ENCODE measurements around the gene MINDY2. TPM values are rescaled to one million over a fixed set of nuclear protein-coding genes. Genes with fewer than 3 reads are reported as not detected.

The MINDY2 gene
- total RNA-seq, 1 donor from 2014 or later: 19.4 TPM

DNA sequence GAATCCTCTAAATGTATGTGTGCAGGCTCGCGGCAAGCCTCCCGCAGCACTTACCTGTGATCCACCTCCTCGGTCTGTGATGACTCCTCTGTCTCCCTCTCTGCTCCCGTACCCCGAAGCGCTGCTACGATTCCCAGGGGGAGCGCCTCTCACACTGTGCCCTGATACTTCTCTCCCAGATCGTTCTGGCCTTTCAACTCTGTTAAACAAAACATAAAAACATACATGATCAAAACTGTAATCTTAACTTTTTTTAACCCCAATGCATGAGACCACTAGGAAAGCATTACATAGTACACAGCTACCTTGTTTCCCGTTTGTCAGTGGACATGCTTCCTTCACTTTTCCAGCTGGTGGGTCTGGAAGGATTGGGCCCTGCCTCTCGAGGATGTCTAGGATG is 115.8 kb downstream of the MINDY2 start:
- H3K4me1 Mint-ChIP-seq (ENCODE audit: low read depth): no peaks in the 10 kb centered on the region
- no peaks in the 10 kb centered on the region for H3K9me3 Mint-ChIP-seq (ENCODE audit: low read depth)
- TF ChIP-seq, protein P1, sequence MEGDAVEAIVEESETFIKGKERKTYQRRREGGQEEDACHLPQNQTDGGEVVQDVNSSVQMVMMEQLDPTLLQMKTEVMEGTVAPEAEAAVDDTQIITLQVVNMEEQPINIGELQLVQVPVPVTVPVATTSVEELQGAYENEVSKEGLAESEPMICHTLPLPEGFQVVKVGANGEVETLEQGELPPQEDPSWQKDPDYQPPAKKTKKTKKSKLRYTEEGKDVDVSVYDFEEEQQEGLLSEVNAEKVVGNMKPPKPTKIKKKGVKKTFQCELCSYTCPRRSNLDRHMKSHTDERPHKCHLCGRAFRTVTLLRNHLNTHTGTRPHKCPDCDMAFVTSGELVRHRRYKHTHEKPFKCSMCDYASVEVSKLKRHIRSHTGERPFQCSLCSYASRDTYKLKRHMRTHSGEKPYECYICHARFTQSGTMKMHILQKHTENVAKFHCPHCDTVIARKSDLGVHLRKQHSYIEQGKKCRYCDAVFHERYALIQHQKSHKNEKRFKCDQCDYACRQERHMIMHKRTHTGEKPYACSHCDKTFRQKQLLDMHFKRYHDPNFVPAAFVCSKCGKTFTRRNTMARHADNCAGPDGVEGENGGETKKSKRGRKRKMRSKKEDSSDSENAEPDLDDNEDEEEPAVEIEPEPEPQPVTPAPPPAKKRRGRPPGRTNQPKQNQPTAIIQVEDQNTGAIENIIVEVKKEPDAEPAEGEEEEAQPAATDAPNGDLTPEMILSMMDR (IDR thresholded peaks at IDR 0.05): no peak
- H3K36me3 Mint-ChIP-seq (ENCODE audit: low read depth): peaks cover 58% of the 10 kb centered on the region
- H3K27me3 Mint-ChIP-seq (ENCODE audit: low read depth): no peaks in the 10 kb centered on the region
- no peak overlapping the region for H3K27ac Mint-ChIP-seq (ENCODE audit: unreplicated experiment)
- H3K4me3 Mint-ChIP-seq (ENCODE audit: unreplicated experiment): no peak overlapping the region
- no peak for DNase-seq (ENCODE audit: low spot score)

DNA sequence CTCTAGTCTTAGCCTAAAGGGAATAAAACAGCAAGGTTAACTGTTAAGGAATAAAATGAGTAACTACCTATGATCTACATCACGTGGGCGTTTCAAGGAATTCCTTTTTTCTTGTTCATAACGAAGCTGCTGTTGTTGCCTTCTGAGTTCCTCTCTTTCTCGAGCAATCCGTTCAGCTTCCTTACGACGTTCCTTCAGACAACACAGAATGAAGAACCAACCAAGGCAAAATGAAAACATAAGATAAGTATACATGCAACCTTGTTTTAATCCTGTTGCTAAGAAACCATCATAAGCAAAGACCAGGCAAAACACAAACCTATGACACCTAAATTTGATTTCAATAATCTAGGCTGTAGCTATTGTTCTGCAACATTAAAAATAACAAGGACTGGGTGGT is 118.3 kb downstream of the MINDY2 start:
- Mint-ChIP-seq H3K9me3 (ENCODE audit: low read depth) (no peaks in the 10 kb centered on the region), H3K27ac (ENCODE audit: unreplicated experiment) (peak overlapping the region; percentile 57), H3K36me3 (ENCODE audit: low read depth) (peaks cover 63% of the 10 kb centered on the region), H3K27me3 (ENCODE audit: low read depth) (no peaks in the 10 kb centered on the region), H3K4me1 (ENCODE audit: low read depth) (no peaks in the 10 kb centered on the region), H3K4me3 (ENCODE audit: unreplicated experiment) (no peak overlapping the region)
- no peak for DNase-seq (ENCODE audit: low spot score)
- TF ChIP-seq, protein P1 (IDR thresholded peaks at IDR 0.05): no peak

DNA sequence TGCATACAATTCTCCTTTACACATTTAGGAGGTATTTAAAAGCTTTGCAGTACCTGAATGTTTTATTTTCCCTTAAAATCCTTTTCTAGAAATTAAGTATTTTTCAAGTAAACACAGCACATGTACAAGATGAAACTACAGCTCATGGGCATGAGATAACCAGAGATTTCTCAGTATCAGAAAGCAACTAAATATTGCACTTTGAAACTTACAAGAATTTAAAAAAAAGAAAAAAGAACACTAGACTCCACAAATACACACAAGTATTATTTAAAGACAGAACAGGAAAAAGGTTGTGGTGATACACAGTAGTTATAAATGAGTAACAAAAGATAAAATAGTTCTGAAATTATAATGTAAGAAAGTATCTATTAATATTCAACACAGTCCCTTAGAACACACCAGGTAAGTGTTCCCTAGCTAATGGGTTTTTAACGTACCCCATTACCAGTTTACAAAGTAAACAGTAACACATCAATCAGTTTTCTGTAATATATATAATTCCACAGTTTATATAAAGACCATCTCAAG is 127.1 kb downstream of the MINDY2 start:
- no peak overlapping the region for H3K4me3 Mint-ChIP-seq (ENCODE audit: unreplicated experiment)
- TF ChIP-seq, protein P1 (IDR thresholded peaks at IDR 0.05): no peak
- H3K4me1 Mint-ChIP-seq (ENCODE audit: low read depth): peaks cover 4% of the 10 kb centered on the region
- H3K27me3 Mint-ChIP-seq (ENCODE audit: low read depth): no peaks in the 10 kb centered on the region
- no peaks in the 10 kb centered on the region for H3K9me3 Mint-ChIP-seq (ENCODE audit: low read depth)
- DNase-seq (ENCODE audit: low spot score): no peak
- H3K27ac Mint-ChIP-seq (ENCODE audit: unreplicated experiment): no peak overlapping the region
- peaks cover 35% of the 10 kb centered on the region for H3K36me3 Mint-ChIP-seq (ENCODE audit: low read depth)

DNA sequence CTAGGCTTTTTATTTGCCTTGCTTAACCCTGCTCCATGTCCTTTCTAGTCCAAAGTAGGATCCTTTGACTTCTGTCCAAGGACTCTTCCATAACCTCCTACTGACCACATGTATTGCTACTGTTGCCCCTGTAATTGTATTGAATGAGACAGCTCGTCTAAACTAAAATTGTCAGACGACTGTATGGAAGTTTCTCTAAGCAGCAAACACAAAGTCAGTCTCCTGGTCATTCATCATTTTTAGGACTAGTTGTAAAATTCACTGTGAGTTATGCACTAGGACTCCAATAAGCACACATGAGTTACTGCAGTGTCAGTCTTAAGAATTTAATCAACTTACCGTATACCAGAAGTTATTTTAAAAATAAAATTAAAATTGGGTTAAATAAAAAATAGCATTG is 129.5 kb downstream of the MINDY2 start:
- H3K9me3 Mint-ChIP-seq (ENCODE audit: low read depth): no peaks in the 10 kb centered on the region

DNA sequence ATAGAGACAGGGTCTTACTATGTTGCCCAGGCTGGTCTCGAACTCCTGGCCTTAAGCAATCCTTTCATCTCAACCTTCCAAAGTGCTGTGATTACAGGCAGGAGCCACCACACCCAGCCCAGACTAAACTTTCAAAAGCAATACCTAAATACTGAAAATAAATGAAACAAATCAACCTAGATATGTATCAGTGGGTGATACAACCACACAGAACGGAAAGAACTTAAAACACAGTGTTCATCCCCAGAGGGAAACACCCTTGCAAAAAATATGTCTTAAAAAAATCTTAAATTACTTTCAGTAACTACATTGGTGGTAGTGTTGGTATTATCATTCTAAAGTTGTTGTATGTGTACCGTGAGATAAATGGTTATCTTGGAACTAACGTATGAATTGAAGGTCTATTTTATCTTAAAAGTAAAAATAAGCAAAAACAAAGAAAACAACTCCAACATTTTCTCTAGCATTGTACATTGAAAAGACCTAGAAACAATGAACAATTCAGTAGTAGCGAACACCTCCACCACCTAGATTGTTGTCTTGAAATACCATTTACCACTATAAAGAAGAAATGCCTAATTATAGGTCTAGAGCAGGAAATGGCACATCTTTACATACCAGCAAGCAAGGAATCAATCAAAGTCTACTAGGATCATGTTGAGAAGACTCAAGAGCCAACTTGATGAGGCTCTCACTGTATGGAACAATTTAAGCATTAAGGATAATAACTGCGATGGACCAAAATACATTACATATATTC is 137.6 kb downstream of the MINDY2 start:
- TF ChIP-seq, protein P1 (IDR thresholded peaks at IDR 0.05): no peak
- no peak for DNase-seq (ENCODE audit: low spot score)
- H3K36me3 Mint-ChIP-seq (ENCODE audit: low read depth): peaks cover 13% of the 10 kb centered on the region
- no peaks in the 10 kb centered on the region for H3K27me3 Mint-ChIP-seq (ENCODE audit: low read depth)
- peaks cover 3% of the 10 kb centered on the region for H3K4me1 Mint-ChIP-seq (ENCODE audit: low read depth)
- no peak overlapping the region for H3K27ac Mint-ChIP-seq (ENCODE audit: unreplicated experiment)
- H3K9me3 Mint-ChIP-seq (ENCODE audit: low read depth): no peaks in the 10 kb centered on the region
- no peak overlapping the region for H3K4me3 Mint-ChIP-seq (ENCODE audit: unreplicated experiment)

More for the DNA sequence above, 129.5 kb downstream of the MINDY2 start:
- Mint-ChIP-seq H3K27me3 (ENCODE audit: low read depth) (no peaks in the 10 kb centered on the region), H3K36me3 (ENCODE audit: low read depth) (peaks cover 25% of the 10 kb centered on the region), H3K4me1 (ENCODE audit: low read depth) (peaks cover 7% of the 10 kb centered on the region), H3K4me3 (ENCODE audit: unreplicated experiment) (no peak overlapping the region), H3K27ac (ENCODE audit: unreplicated experiment) (no peak overlapping the region)
- TF ChIP-seq, protein P1 (IDR thresholded peaks at IDR 0.05): no peak
- no peak for DNase-seq (ENCODE audit: low spot score)

Data from chondrocyte (in vitro differentiated cells).